Panc1 (cell line): ENCODE results near the gene TSSC4. TPM values are rescaled to one million over a fixed set of nuclear protein-coding genes. Genes with fewer than 3 reads are reported as not detected.

Experiments used
- ATAC-seq: fragments of 200-7000 bp; cut with Tn5 transposase; 2 replicates; pipeline ENCODE4 v1.9.1; 2020; ENCODE audit warnings: mild to moderate bottlenecking, moderate library complexity
- BruUV-seq: library from RNA; stranded (reverse); fragments of 400-500 nt; replicated peaks from 2 replicates; lab custom pipeline; 2021; lab: Mats Ljungman, UMichigan
- CTCF ChIA-PET: fragments of 300-600 bp; sonication (Branson Sonifier 250); formaldehyde crosslinking; loops from one replicate; lab custom pipeline; 2022; ENCODE audit warnings: antibody characterized with exemption; lab: Charles Lee
- POLR2A ChIA-PET: fragments of 300-600 bp; sonication (Branson Sonifier 250); formaldehyde crosslinking; loops from one replicate; lab custom pipeline; 2022; ENCODE audit warnings: antibody characterized with exemption; lab: Charles Lee
- DNase-seq: peaks from one replicate; pipeline ENCODE4 v3.0.0-alpha.2; 2010; ENCODE audit warnings: low read depth, low spot score
- H3K27ac ChIP-seq: 2 replicates; pipeline ENCODE4 v1.5.1; 2011; ENCODE audit warnings: mild to moderate bottlenecking, low read length, inconsistent platforms
- H3K27me3 ChIP-seq: fragments of 200-500 bp; sonication (Bioruptor generic); 2 replicates; pipeline ENCODE4 v1.6.0; 2014; ENCODE audit warnings: low read length, inconsistent platforms; ENCODE audit not compliant: control insufficient read depth, insufficient read depth
- H3K36me3 ChIP-seq: fragments of 200-500 bp; sonication (Bioruptor generic); 2 replicates; pipeline ENCODE4 v1.5.1; 2014; ENCODE audit warnings: inconsistent platforms, mild to moderate bottlenecking, low read length, moderate library complexity; ENCODE audit not compliant: control insufficient read depth, insufficient read depth
- H3K4me1 ChIP-seq: 2 replicates; pipeline ENCODE4 v1.5.1; 2011; ENCODE audit warnings: inconsistent platforms, mild to moderate bottlenecking, low read length, moderate library complexity; ENCODE audit not compliant: control insufficient read depth, insufficient read depth
- H3K4me3 ChIP-seq, 2 experiments: 2 replicates each; pipeline ENCODE4 v1.5.1; 2011 to 2012; ENCODE audit warnings: low read depth in 2 of 2, low read length in 2 of 2, mild to moderate bottlenecking in 2 of 2, inconsistent platforms in 1 of 2, moderate library complexity in 1 of 2
- H3K9me3 ChIP-seq: fragments of 200-500 bp; sonication (Bioruptor generic); 2 replicates; pipeline ENCODE4 v1.5.1; 2014; ENCODE audit warnings: low read depth, mild to moderate bottlenecking, inconsistent platforms, low read length, moderate library complexity; ENCODE audit not compliant: control insufficient read depth, insufficient read depth
- CTCF ChIP-seq: fragments of 450-650 bp; IDR thresholded peaks from 2 replicates; pipeline ENCODE4 v1.5.1; 2017; ENCODE audit warnings: mild to moderate bottlenecking
- POLR2AphosphoS5 ChIP-seq: IDR thresholded peaks from 2 replicates; pipeline ENCODE4 v1.6.1; 2012; ENCODE audit warnings: mild to moderate bottlenecking, low read depth, low read length, moderate library complexity
- REST ChIP-seq, 2 experiments: IDR thresholded peaks; 2 replicates each; pipeline ENCODE4 v1.6.1; 2011 to 2012; ENCODE audit warnings: low read depth in 2 of 2, control low read depth in 1 of 2, low read length in 1 of 2, mild to moderate bottlenecking in 1 of 2, moderate library complexity in 1 of 2; ENCODE audit not compliant: insufficient read depth in 1 of 2
- SIN3A ChIP-seq: IDR thresholded peaks from 2 replicates; pipeline ENCODE4 v1.6.1; 2012; ENCODE audit warnings: low read depth, mild to moderate bottlenecking, low read length, moderate library complexity, borderline replicate concordance; ENCODE audit not compliant: insufficient read depth
- TCF7L2 ChIP-seq: IDR thresholded peaks from 2 replicates; pipeline ENCODE4 v1.6.1; 2011; ENCODE audit warnings: mild to moderate bottlenecking, low read depth, low read length, inconsistent platforms
- in situ Hi-C: cut with HindIII; loops from 2 replicates; pipeline ENCODE4 v1.10.0; 2016; ENCODE audit warnings: low sequenced_read_pairs, low pct_unique_long_range_greater_than_20kb
- intact Hi-C: fragments of 100-400 bp; cut with micrococcal nuclease; formaldehyde crosslinking; loops from one replicate; pipeline ENCODE4 v1.10.0; 2022; ENCODE audit not compliant: unreplicated experiment
- total RNA-seq: library from RNA; stranded (reverse); gene quantifications from one replicate; pipeline ENCODE4 v1.2.1, GENCODE V29; 2021; ENCODE audit not compliant: unreplicated experiment

Gene TSSC4
- total RNA-seq, 1 experiment from 2014 or later = 132 TPM

GRCh38 chr11:2413742-2414579 lies 13.4 kb downstream of the TSSC4 start:
- Histone ChIP-seq H3K4me1 (no peaks in the 10 kb centered on the region), H3K27me3 (no peaks in the 10 kb centered on the region), H3K9me3 (no peaks in the 10 kb centered on the region), H3K36me3 (no peaks in the 10 kb centered on the region), H3K4me3 (no peak overlapping the region), H3K27ac (no peak overlapping the region)
- no peak for ATAC-seq
- BruUV-seq = no TSS peak
- no peak for DNase-seq
- intact Hi-C loops (no loop called here), in situ Hi-C loops (no loop called here)
- no peak for TF ChIP-seq SIN3A
- TF ChIP-seq POLR2AphosphoS5 = no peak
- TF ChIP-seq TCF7L2 = no peak
- no peak for TF ChIP-seq REST (IDR thresholded peaks at IDR 0.05; ENCODE audit: insufficient read depth in 1 of 2, low read depth in 2 of 2, low read length in 1 of 2)
- POLR2A ChIA-PET = interaction anchor here (0.6 kb wide), 1 partner anchor 488 kb away, joined by 8 read pairs; no protein-coding TSS in a partner anchor
- CTCF ChIA-PET = no interaction called here

DNA sequence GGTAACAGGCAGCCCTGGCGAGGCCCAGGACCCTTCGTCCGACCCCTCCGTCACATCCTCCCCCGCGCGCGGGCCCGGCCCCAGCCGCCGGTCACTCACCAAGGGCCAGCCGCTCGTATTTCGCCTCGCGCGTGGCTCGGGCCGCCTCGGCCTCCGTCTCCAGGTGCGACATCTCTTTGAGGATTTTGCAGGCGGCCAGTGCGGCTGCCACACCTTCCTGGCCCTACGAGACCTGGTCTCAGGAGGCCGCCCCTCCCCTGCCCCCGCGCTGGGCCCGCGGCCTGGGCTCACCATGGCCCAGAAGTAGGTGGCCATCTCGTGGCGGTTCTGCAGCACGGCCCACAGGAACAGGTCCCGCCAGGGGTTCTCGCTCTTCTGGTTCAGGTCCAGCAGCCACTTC lies 14.1 kb downstream of the TSSC4 start:
- POLR2A ChIA-PET = no interaction called here
- DNase-seq (no peak), ATAC-seq (no peak)
- H3K36me3 ChIP-seq = no peaks in the 10 kb centered on the region
- H3K27ac ChIP-seq = no peak overlapping the region
- H3K27me3 ChIP-seq = no peaks in the 10 kb centered on the region
- H3K9me3 ChIP-seq = no peaks in the 10 kb centered on the region
- H3K4me3 ChIP-seq = no peak overlapping the region
- intact Hi-C loops (no loop called here), in situ Hi-C loops (no loop called here)
- H3K4me1 ChIP-seq = no peaks in the 10 kb centered on the region
- TF ChIP-seq TCF7L2 (no peak), POLR2AphosphoS5 (no peak), REST (IDR thresholded peaks at IDR 0.05; ENCODE audit: insufficient read depth in 1 of 2, low read depth in 2 of 2, low read length in 1 of 2) (no peak), SIN3A (no peak), CTCF (no peak)
- CTCF ChIA-PET = no interaction called here
- BruUV-seq = no TSS peak
